BLaER1 treated with 17β-estradiol and CSF1 and Interleukin-3, amounts not matched to agents 10 nM and 100 nM (cell line): ENCODE data around the gene POPDC3.

Source experiments
- H3K27ac ChIP-seq, 11 experiments: shearing (Covaris generic); formaldehyde crosslinking; 2 replicates each; pipeline ENCODE4 v1.8.1; 2022
- H3K27me3 ChIP-seq, 11 experiments: shearing (Covaris generic); formaldehyde crosslinking; 2 replicates each; pipeline ENCODE4 v1.8.1; 2022
- H3K36me3 ChIP-seq, 11 experiments: shearing (Covaris generic); formaldehyde crosslinking; 2 replicates each; pipeline ENCODE4 v1.8.1; 2022
- H3K4me1 ChIP-seq, 10 experiments: shearing (Covaris generic); formaldehyde crosslinking; 2 replicates each; pipeline ENCODE4 v1.8.1; 2022
- H3K4me2 ChIP-seq, 11 experiments: shearing (Covaris generic); formaldehyde crosslinking; 2 replicates each; pipeline ENCODE4 v1.8.1; 2022
- H3K4me3 ChIP-seq, 10 experiments: shearing (Covaris generic); formaldehyde crosslinking; 2 replicates each; pipeline ENCODE4 v1.8.1; 2022
- H3K9ac ChIP-seq, 11 experiments: shearing (Covaris generic); formaldehyde crosslinking; 2 replicates each; pipeline ENCODE4 v1.8.1; 2022
- H3K9me3 ChIP-seq, 11 experiments: shearing (Covaris generic); formaldehyde crosslinking; replicated peaks in 1 of 11; 2 replicates each; pipeline ENCODE4 v1.8.1; 2022
- H4K20me1 ChIP-seq, 11 experiments: shearing (Covaris generic); formaldehyde crosslinking; 2 replicates each; pipeline ENCODE4 v1.8.1; 2022
- Cebpa-rat ChIP-seq, 11 experiments: shearing (Covaris generic); IDR thresholded peaks; 2 replicates each; pipeline ENCODE4 v1.8.1; 2022

Gene POPDC3

DNA sequence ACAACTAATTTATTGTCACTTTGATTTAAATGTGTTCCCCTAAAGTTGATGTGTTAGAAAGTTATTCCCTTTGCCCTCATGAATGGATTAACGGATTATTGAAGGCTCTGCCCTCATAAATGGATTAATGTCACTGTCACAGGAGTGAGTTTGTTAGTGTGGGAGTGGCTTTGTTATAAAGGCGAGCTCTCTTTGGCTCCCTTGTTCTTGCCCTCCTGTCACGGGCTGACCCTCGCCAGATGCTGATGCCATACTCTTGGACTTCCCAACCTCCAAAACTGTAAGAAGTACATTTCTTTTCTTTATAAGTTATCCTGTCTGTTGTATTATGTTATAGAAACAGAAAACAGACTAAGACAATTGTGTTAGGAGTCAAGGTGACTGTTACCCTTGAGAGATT, 22.7 kb upstream of the POPDC3 start:
- H4K20me1 ChIP-seq = no peaks in the 10 kb centered on the region
- no peak overlapping the region for H3K9ac ChIP-seq
- no peak overlapping the region for H3K4me2 ChIP-seq
- no peaks in the 10 kb centered on the region for H3K27me3 ChIP-seq
- H3K4me1 ChIP-seq = peaks cover 0 to 1% (median 0%) of the 10 kb centered on the region in 10 experiments; a peak in 2 of 20 replicates
- no peaks in the 10 kb centered on the region for H3K36me3 ChIP-seq
- no peak overlapping the region for H3K27ac ChIP-seq
- no peak for TF ChIP-seq Cebpa-rat (IDR thresholded peaks at IDR 0.05)
- H3K4me3 ChIP-seq = no peak overlapping the region
- H3K9me3 ChIP-seq = peaks cover 3 to 11% (median 7%) of the 10 kb centered on the region in 11 experiments; a peak in 20 of 22 replicates

DNA sequence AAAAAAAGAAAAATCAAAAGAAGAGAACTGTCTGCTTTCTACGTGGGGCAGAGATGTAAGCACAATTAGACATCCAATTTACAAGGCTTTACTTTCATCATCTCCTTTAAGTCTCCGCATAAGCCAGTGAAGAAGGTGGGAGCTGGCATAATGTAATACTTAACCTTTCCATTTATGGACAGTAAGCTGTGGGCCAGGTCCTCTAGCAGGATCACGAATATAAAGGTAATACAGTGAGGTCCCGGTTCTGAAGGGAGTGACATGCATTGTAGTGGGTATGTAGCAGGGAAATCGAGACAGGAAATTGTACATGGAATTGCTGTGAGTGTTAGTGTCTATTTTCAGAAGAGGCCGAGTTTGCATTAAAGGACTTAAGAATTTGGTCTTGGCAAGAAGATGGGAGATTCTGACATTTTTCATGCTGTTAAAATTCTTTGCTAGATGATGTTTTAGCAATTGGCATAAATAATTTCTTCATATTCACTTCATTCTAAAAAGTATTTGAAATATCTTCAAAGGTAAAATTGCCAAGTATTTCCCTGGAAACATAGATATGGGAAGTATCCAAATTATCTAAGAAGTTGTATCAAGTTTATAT, 20.4 kb upstream of the POPDC3 start:
- Histone ChIP-seq H3K9ac (no peak overlapping the region), H3K4me2 (no peak overlapping the region), H3K4me1 (no peaks in the 10 kb centered on the region), H3K27me3 (no peaks in the 10 kb centered on the region), H3K9me3 (peaks cover 8 to 18% (median 14%) of the 10 kb centered on the region in 11 experiments; a peak in 20 of 22 replicates), H3K36me3 (no peaks in the 10 kb centered on the region), H3K4me3 (no peak overlapping the region), H4K20me1 (no peaks in the 10 kb centered on the region), H3K27ac (no peak overlapping the region)
- TF ChIP-seq Cebpa-rat (IDR thresholded peaks at IDR 0.05) = no peak

DNA sequence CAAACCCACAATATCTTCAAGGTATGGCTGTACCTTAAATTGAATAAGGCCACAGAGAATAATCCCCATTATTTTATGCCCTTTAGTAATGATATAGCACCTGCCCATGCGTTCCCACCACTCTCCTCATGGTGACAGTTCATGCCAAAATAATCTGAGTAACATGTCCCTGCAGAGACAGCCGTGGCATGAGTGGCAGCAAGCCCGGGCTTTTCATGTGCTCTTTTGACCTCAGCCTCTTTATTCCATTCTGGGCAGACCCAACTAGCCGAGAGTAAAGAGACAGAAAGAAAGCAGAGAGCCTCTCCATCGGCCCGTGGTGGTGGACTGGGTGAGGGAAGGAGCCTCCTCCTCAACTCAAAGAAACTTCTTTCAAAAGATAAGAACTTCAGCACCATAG, 19.9 kb upstream of the POPDC3 start:
- Histone ChIP-seq H3K4me2 (no peak overlapping the region), H3K36me3 (no peaks in the 10 kb centered on the region), H3K4me1 (no peaks in the 10 kb centered on the region), H4K20me1 (no peaks in the 10 kb centered on the region), H3K9me3 (peaks cover 8 to 18% (median 14%) of the 10 kb centered on the region in 11 experiments; a peak in 20 of 22 replicates), H3K9ac (no peak overlapping the region), H3K4me3 (no peak overlapping the region), H3K27ac (no peak overlapping the region), H3K27me3 (no peaks in the 10 kb centered on the region)
- TF ChIP-seq Cebpa-rat (IDR thresholded peaks at IDR 0.05) = no peak

DNA sequence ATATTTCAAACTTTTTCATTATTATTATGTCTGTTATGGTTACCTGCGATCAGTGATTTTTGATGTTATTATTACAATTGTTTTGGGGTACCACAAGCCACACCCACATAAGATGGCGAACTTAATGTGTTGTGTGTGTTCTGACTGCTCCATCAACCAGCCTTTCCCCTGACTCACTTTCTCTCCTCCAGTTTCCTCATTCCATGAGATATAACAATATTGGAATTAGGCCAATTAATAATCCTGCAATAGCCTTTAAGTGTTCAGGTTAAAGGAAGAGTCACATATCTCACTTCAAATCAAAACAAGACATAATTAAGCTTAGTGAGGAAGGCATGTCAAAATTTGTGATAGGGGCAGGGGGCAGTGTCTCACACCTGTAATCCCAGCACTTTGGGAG, 16.3 kb upstream of the POPDC3 start:
- Histone ChIP-seq H3K27me3 (no peaks in the 10 kb centered on the region), H3K4me3 (no peak overlapping the region), H3K4me1 (0 out of 20 replicates have a peak, but pooled peaks cover 0 to 3% (median 0%) of the 10 kb centered on the region in 10 experiments), H3K9ac (no peak overlapping the region), H4K20me1 (no peaks in the 10 kb centered on the region), H3K9me3 (peaks cover 8 to 18% (median 14%) of the 10 kb centered on the region in 11 experiments; a peak in 20 of 22 replicates), H3K36me3 (no peaks in the 10 kb centered on the region), H3K4me2 (no peak overlapping the region), H3K27ac (no peak overlapping the region)
- TF ChIP-seq Cebpa-rat (IDR thresholded peaks at IDR 0.05) = no peak

DNA sequence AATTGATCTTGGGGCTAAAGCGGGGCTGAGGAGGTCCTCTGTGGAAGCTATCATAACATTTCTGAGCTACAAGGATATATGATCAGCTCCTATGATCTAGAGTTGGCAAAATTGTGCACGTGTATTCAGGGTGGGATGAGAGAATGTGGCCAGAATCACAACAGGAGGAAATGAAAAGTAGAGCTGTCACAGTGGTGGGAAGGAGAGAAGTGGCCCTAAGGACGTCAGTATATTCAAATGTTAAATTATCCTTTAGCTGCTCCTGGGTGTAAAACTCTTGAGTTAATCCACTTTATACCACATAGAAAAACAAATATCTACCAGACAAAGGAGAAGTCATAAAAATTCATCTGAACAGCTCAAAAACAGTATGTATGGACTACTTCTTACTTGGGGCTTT, 14.8 kb upstream of the POPDC3 start:
- H3K27ac ChIP-seq = no peak overlapping the region
- H3K9ac ChIP-seq = no peak overlapping the region
- H3K36me3 ChIP-seq = no peaks in the 10 kb centered on the region
- no peak overlapping the region for H3K4me2 ChIP-seq
- no peak for TF ChIP-seq Cebpa-rat (IDR thresholded peaks at IDR 0.05)
- 0 out of 20 replicates have a peak, but pooled peaks cover 0 to 4% (median 0%) of the 10 kb centered on the region in 10 experiments for H3K4me1 ChIP-seq
- H4K20me1 ChIP-seq = no peaks in the 10 kb centered on the region
- no peaks in the 10 kb centered on the region for H3K27me3 ChIP-seq
- H3K9me3 ChIP-seq = peaks cover 8 to 18% (median 14%) of the 10 kb centered on the region in 11 experiments; a peak in 20 of 22 replicates
- no peak overlapping the region for H3K4me3 ChIP-seq

DNA sequence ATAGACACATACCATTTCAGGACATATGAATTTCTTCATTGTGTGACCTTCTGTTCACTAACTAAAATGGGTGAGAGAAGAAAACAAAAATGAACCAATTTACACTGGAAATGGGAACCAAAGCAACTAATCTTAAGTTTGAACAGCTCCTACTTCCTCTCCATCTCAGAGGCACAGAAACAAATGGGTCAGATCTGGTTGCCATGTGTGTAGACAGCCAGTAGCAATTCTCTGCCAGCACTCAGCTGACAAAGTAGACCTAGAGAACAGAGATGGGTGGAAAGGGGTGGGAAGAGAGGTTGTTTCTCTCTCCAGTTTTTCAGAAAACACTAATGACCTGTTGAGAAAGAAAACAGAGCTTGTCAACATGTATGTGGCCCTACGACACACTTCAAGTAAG, 14.3 kb upstream of the POPDC3 start:
- no peaks in the 10 kb centered on the region for H3K27me3 ChIP-seq
- no peaks in the 10 kb centered on the region for H4K20me1 ChIP-seq
- H3K4me2 ChIP-seq = no peak overlapping the region

DNA sequence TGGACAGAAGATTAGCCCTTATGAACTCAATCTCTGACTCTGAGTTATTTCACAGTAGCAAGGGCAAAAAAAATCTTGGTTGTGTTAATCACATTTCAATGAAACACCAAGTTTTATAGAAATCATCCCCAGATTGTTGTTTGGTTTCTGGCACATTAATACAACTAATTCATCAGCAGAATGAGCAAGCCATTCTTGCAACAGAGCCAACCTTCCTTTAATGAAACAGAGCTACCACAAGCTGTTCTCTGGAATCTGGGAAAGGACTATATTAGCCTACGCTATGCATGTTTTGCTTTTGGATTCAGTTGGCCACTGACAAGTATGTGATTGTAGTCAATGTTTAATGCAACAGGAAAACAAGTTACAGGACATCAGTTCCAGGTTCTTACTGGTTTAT, 13.8 kb upstream of the POPDC3 start:
- TF ChIP-seq Cebpa-rat (IDR thresholded peaks at IDR 0.05) = no peak
- 0 out of 20 replicates have a peak, but pooled peaks cover 0 to 4% (median 0%) of the 10 kb centered on the region in 10 experiments for H3K4me1 ChIP-seq
- H3K9ac ChIP-seq = no peak overlapping the region
- no peak overlapping the region for H3K4me3 ChIP-seq
- peaks cover 8 to 18% (median 14%) of the 10 kb centered on the region in 11 experiments; a peak in 20 of 22 replicates for H3K9me3 ChIP-seq
- H3K36me3 ChIP-seq = no peaks in the 10 kb centered on the region
- H3K27ac ChIP-seq = no peak overlapping the region
- H3K27me3 ChIP-seq = no peaks in the 10 kb centered on the region
- no peak overlapping the region for H3K4me2 ChIP-seq
- H4K20me1 ChIP-seq = no peaks in the 10 kb centered on the region

More for the DNA sequence above, 14.3 kb upstream of the POPDC3 start:
- no peak for TF ChIP-seq Cebpa-rat (IDR thresholded peaks at IDR 0.05)
- Histone ChIP-seq H3K9me3 (peaks cover 8 to 18% (median 14%) of the 10 kb centered on the region in 11 experiments; a peak in 20 of 22 replicates), H3K4me1 (0 out of 20 replicates have a peak, but pooled peaks cover 0 to 4% (median 0%) of the 10 kb centered on the region in 10 experiments), H3K9ac (no peak overlapping the region), H3K4me3 (no peak overlapping the region), H3K36me3 (no peaks in the 10 kb centered on the region), H3K27ac (no peak overlapping the region)

DNA sequence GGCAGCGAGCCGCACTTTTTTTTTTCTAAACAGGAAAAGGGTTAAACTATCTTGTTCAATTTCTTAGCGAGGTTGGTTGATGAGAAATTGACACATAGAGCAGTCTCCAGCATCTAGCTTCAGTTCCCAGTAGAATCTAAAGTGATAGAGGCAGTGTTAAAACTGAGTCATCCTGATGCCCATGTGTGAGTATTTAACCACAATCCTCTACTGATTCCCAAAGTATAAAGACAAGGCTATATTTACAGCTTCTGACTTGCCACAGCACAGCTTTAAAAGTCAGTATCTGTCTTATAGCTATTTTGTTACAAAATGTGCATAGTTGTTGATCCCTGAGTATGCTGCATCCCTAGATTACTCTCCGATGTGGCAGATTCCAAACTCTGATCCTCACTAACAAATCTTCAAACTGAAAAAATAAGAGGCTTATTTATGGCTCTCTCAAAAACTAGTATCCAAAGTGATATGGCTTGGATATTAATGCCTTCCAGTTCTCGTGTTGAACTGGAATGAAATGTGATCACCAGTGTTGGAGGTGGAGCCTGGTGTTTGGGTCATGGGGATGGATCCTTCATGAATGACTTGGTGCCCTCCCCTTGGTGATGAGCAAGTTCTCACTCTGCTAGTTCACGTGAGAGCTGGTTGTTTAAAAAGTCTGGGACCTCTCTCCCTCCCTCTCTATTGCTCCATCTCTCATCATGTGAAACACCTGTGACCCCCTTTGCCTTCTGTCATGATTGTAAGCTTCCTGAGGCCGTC, 13.1 kb upstream of the POPDC3 start:
- Histone ChIP-seq H3K4me3 (no peak overlapping the region), H3K36me3 (no peaks in the 10 kb centered on the region), H4K20me1 (no peaks in the 10 kb centered on the region), H3K9ac (no peak overlapping the region), H3K27ac (no peak overlapping the region), H3K4me2 (no peak overlapping the region), H3K4me1 (0 out of 20 replicates have a peak, but pooled peaks cover 0 to 4% (median 0%) of the 10 kb centered on the region in 10 experiments), H3K9me3 (peaks cover 8 to 14% (median 10%) of the 10 kb centered on the region in 11 experiments; a peak in 20 of 22 replicates), H3K27me3 (no peaks in the 10 kb centered on the region)
- no peak for TF ChIP-seq Cebpa-rat (IDR thresholded peaks at IDR 0.05)

DNA sequence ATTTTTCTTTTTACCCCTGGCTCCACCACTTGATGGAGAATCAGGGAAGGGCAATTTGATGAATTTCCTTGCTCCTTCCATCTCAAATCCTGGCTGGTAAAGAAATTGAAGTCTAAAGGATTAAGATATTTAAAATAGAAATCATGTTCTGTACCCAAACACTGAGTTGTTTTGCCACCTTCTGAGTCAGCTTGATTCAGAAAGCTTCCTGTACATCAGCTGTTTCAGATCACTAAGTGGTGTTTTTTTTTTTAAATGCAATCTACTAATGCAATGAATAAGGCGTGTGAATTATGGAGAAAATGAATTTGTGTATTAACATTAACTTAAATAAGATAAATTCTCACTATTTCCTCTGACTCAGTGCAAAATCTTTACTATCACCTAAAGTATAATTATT, 11.5 kb upstream of the POPDC3 start:
- Histone ChIP-seq H3K4me3 (no peak overlapping the region), H3K27ac (no peak overlapping the region), H3K36me3 (no peaks in the 10 kb centered on the region), H3K4me2 (no peak overlapping the region; a peak in 1 of 22 replicates), H3K9me3 (no peaks in the 10 kb centered on the region), H3K4me1 (0 out of 20 replicates have a peak, but pooled peaks cover 0 to 4% (median 0%) of the 10 kb centered on the region in 10 experiments), H3K9ac (no peak overlapping the region), H4K20me1 (no peaks in the 10 kb centered on the region), H3K27me3 (no peaks in the 10 kb centered on the region)
- TF ChIP-seq Cebpa-rat (IDR thresholded peaks at IDR 0.05) = no peak
